ENCODE measurements around the gene CACNA2D1. TPM values are rescaled to one million over a fixed set of nuclear protein-coding genes. Genes with fewer than 3 reads are reported as not detected.

Gene CACNA2D1
- total and polyA plus RNA-seq, 8 donors = 10.7 to 20.8 (median 16.6) TPM

- no peak overlapping the region for H3K4me3 ChIP-seq
- H3K9me3 ChIP-seq = no peaks in the 10 kb centered on the region
- H3K36me3 ChIP-seq = no peaks in the 10 kb centered on the region
- ATAC-seq (no peak), DNase-seq (no peak)
- intact Hi-C loops (cut with DNase I) = no loop called here
- H3K4me1 ChIP-seq = no peaks in the 10 kb centered on the region
- no peak for TF ChIP-seq CTCF (IDR thresholded peaks at IDR 0.05)
- no peaks in the 10 kb centered on the region for H3K27me3 ChIP-seq
- no peak overlapping the region for H3K27ac ChIP-seq
Observed at GRCh38 chr7:81934596-81935301, 508.8 kb downstream of the CACNA2D1 start.

DNA sequence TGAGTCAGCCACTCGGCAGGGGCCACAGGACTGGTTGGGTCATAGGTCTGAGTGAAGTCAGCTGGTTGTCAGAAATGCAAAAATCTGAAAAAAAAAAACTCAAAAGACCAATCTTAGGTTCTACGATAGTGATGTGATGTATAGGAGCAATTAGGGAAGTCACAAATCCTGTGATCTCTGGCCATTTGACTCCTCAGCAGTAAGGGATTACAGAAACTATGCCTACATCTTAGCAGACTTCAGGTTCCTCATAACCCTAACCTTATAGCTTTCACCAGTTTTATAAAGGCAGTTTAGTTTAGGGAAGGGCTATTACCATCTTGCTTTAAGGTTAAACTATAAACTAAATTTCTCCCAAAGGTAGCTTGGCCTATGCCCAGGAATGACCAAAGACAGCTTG lies 510.6 kb downstream of the CACNA2D1 start:
- intact Hi-C loops (cut with DNase I) = no loop called here

GRCh38 chr7:81929386-81929785 lies 514.2 kb downstream of the CACNA2D1 start:
- Histone ChIP-seq H3K27ac (no peak overlapping the region), H3K9me3 (no peaks in the 10 kb centered on the region), H3K4me3 (no peak overlapping the region), H3K36me3 (no peaks in the 10 kb centered on the region), H3K4me1 (no peaks in the 10 kb centered on the region), H3K27me3 (no peaks in the 10 kb centered on the region)
- intact Hi-C loops (cut with DNase I) = no loop called here
- no peak for TF ChIP-seq CTCF (IDR thresholded peaks at IDR 0.05)
- DNase-seq = no peak
- no peak for ATAC-seq

More for the DNA sequence above, 510.6 kb downstream of the CACNA2D1 start:
- ATAC-seq (no peak), DNase-seq (no peak)
- H3K36me3 ChIP-seq = no peaks in the 10 kb centered on the region
- no peaks in the 10 kb centered on the region for H3K27me3 ChIP-seq
- TF ChIP-seq CTCF (IDR thresholded peaks at IDR 0.05) = no peak
- H3K9me3 ChIP-seq = no peaks in the 10 kb centered on the region
- H3K4me1 ChIP-seq = no peaks in the 10 kb centered on the region
- H3K4me3 ChIP-seq = no peak overlapping the region
- no peak overlapping the region for H3K27ac ChIP-seq

DNA sequence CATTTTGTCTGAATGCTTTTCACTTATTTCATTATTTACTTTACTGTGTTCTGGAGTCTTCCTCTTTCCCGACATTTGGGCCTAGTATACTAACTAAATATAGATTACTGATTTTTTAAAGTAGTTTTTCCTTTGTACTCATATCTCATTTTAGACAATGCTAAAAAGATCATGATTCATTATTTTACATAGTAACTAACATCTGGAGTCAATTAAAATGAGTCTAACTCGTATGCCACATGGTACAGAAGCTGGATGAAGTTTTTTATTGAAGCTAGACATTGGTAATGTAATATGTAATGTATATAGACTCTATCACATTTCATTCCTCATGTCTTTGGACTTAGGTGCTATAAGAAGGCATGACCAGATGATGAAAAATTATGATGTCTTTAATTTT lies 517.4 kb downstream of the CACNA2D1 start:
- ATAC-seq (no peak), DNase-seq (no peak)
- H3K4me3 ChIP-seq = no peak overlapping the region
- H3K4me1 ChIP-seq = no peaks in the 10 kb centered on the region
- H3K27me3 ChIP-seq = no peaks in the 10 kb centered on the region
- intact Hi-C loops (cut with DNase I) = no loop called here
- no peak for TF ChIP-seq CTCF (IDR thresholded peaks at IDR 0.05)
- no peaks in the 10 kb centered on the region for H3K36me3 ChIP-seq
- no peak overlapping the region for H3K27ac ChIP-seq
- no peaks in the 10 kb centered on the region for H3K9me3 ChIP-seq

DNA sequence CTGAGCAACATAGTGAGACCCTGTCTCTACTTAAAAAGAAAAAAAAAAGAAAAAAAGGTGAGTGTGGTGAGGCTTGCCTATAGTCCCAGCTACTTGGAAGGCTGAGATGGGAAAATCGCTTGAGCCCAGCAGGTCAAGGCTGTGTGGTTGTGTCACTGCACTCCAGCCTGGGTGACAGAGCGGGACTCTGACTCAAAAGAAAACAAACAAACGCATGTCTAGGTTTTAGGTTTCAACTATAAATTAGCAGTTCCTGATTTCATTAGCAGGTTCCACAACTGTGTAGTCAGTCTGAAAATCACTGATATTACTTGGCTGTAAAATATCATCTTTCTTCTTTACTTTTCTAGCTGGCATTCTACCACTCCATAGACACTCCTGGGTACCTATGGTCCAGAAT lies 518.0 kb downstream of the CACNA2D1 start:
- no peak for ATAC-seq
- Histone ChIP-seq H3K36me3 (no peaks in the 10 kb centered on the region), H3K9me3 (no peaks in the 10 kb centered on the region), H3K4me3 (no peak overlapping the region), H3K27me3 (no peaks in the 10 kb centered on the region), H3K27ac (no peak overlapping the region), H3K4me1 (no peaks in the 10 kb centered on the region)
- no peak for TF ChIP-seq CTCF (IDR thresholded peaks at IDR 0.05)
- DNase-seq = no peak
- intact Hi-C loops (cut with DNase I) = no loop called here
